ENCODE measurements around the gene TAPT1.

TAPT1 gene

DNA sequence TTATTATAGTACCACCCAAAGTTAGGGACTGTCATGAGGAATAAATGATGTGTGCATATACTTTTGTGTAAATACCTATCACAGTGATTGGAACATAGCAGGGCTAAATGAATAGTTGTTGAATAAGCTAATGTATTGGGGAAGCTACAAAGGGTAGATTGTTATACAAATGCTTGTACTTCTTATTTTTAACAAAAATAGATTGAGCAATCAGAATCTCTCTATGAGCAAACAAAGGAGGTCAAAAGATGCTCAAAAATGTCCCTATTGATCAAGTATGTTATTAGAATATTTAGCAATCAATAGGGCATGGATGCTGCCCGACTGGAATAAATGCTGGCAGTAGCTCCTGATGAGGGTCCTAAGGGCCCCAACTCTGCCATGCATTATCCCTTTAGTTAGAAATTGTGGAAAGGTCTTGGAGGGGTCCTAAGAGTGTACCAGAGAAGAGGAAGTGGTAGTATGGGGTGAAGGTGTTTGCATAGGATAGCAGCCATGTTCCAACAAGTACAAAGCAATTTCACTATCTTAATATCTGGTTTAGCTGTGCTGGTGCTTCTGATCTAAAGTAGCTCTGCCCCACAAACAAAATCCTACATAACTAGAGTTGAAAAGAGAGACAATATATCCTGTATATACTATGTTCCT, 33.1 kb upstream of the TAPT1 start:
- no peak overlapping the region for H3K4me3 ChIP-seq (replicated peaks; ENCODE audit: low read depth, low read length)
- TF ChIP-seq, protein P1, sequence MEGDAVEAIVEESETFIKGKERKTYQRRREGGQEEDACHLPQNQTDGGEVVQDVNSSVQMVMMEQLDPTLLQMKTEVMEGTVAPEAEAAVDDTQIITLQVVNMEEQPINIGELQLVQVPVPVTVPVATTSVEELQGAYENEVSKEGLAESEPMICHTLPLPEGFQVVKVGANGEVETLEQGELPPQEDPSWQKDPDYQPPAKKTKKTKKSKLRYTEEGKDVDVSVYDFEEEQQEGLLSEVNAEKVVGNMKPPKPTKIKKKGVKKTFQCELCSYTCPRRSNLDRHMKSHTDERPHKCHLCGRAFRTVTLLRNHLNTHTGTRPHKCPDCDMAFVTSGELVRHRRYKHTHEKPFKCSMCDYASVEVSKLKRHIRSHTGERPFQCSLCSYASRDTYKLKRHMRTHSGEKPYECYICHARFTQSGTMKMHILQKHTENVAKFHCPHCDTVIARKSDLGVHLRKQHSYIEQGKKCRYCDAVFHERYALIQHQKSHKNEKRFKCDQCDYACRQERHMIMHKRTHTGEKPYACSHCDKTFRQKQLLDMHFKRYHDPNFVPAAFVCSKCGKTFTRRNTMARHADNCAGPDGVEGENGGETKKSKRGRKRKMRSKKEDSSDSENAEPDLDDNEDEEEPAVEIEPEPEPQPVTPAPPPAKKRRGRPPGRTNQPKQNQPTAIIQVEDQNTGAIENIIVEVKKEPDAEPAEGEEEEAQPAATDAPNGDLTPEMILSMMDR (IDR thresholded peaks at IDR 0.05; ENCODE audit: low read depth, low read length, missing control alignments) = no peak
- no peak for DNase-seq (ENCODE audit: extremely low read depth, low read depth)

DNA sequence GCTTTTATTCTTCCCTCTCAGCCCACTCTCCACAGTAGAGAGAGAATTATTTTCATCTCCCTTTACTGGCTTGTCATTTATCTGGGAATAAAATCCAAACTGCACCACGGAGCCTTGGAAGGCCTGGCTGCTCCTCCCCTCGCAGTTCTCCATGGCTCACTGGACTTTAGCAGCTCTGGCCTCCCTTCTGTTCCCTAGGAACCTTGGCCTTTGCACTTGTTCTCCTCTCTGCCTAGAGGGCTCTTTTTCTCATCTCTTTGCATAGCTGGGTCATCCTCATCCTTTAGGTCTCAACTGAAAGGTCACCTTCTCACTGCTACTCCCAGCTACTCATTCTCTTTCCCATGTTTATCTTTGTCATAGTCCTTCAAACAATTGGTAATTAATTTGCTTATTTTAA, 31.3 kb upstream of the TAPT1 start:
- H3K4me3 ChIP-seq (replicated peaks; ENCODE audit: low read depth, low read length) = no peak overlapping the region
- TF ChIP-seq, protein P1 (IDR thresholded peaks at IDR 0.05; ENCODE audit: low read depth, low read length, missing control alignments) = no peak
- no peak for DNase-seq (ENCODE audit: extremely low read depth, low read depth)

DNA sequence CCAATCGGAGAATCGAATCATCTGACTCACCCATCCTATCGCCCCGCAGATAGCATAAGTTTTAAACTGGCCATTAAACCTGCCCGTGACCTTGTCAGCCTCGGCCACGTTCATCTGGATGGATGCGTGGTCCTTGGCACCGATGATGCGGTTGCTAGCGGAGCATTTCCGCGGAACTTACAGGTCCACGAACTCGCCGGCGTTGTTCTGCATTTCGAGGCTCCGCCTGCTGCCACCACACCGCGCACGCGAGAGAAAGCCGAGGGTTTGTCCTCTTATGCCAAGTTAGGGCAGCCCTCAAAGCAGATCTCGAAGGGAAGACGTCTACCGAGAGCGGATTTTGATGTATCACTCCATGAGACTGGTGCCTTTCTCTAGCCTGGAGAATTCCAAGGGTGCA, 30.1 kb upstream of the TAPT1 start:
- no peak overlapping the region for H3K4me3 ChIP-seq (replicated peaks; ENCODE audit: low read depth, low read length)
- TF ChIP-seq, protein P1 (IDR thresholded peaks at IDR 0.05; ENCODE audit: low read depth, low read length, missing control alignments) = no peak
- no peak for DNase-seq (ENCODE audit: extremely low read depth, low read depth)

DNA sequence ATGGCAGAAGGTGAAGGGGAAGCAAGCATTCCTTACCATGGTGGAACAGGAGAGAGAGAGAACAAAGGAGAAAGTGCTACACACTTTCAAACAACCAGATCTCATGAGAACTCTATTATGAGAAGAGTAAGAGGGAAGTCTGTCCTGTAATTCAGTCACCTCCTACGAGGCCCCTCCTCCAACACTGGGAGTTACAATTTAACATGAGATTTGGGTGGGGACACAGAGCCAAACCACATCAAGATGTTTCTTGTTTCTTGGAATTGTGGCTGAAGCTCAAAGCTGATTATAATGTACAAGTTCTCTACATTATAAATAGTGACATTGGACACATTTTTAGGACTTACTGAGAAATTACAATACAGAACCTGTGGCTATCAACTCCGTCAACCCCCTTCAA, 29.5 kb upstream of the TAPT1 start:
- H3K4me3 ChIP-seq (replicated peaks; ENCODE audit: low read depth, low read length) = no peak overlapping the region
- DNase-seq (ENCODE audit: extremely low read depth, low read depth) = no peak
- TF ChIP-seq, protein P1 (IDR thresholded peaks at IDR 0.05; ENCODE audit: low read depth, low read length, missing control alignments) = no peak

DNA sequence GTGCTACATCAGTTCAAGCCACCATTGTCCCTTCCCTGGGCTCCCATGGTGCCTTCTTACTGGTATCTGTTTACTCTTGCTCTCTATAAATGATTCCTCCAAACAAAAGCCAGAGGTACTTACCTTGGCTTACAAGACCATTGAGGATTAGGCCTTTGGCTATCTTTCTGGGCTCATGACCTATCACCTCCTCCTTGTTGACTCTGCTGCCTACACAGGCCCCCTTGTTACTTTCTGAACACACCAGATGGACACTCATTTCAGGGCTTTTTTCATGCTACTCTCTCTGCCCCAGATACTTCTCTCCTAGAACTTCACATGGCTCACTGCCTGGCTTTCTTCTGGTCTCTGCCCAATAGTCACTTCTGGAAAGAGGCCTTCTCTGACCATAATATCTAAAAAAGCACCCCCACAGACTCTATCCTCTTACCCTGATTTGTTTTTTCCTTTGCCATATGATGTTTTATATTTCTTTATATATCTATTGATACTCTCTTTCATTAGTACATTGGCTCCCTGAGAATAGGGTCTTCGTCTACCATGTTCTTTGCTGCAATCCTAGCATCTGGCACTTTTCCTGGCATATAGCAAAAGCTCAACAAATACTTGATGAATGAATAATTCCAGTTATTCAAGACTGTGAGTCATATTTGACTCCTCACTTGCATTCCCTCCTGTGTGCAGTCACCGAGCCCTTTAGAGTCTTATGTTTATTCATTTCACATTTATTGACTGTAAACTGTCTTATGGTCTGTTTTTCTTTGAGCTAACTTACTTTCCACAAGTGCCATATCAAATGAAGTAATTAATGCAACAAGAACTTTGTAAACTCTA, 27.1 kb upstream of the TAPT1 start:
- no peak overlapping the region for H3K4me3 ChIP-seq (replicated peaks; ENCODE audit: low read depth, low read length)
- TF ChIP-seq, protein P1 (IDR thresholded peaks at IDR 0.05; ENCODE audit: low read depth, low read length, missing control alignments) = no peak
- peak; percentile 30 for DNase-seq (ENCODE audit: extremely low read depth, low read depth)

DNA sequence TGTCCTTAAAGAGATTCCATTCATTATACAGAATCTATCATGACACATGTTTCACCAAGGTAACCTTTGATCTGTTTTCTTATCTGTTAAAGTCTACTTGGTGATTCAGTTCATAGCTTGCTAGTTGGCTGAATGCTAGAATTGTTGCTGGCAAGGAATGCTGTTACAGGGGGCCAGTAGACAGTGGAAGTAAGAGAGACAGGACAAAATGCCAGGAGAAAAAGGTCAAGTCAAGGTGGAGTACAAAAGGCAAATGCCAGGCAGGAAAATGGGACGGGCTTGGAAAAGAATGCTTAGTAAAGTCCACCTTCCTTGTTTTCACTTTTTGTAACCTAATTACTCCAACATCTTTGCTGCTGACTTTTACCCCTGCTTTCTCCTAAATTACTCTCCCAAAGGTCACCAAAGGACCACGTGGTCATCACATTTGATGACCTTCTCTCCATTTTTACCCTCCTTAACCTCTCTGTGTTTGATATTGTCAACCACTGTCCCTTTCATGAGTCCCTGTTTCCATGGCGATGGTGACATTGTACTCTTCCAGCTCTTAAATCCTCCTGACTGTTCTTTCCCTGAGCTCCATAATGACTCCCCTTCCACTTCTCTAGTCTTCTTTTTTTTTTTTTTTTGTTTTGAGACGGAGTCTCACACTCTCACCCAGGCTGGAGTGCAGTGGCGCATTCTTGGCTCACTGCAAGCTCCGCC, 24.5 kb upstream of the TAPT1 start:
- DNase-seq (ENCODE audit: extremely low read depth, low read depth) = no peak

More for the DNA sequence above, 24.5 kb upstream of the TAPT1 start:
- H3K4me3 ChIP-seq (replicated peaks; ENCODE audit: low read depth, low read length) = no peak overlapping the region
- TF ChIP-seq, protein P1 (IDR thresholded peaks at IDR 0.05; ENCODE audit: low read depth, low read length, missing control alignments) = no peak

Data from HFF-Myc (cell line).